ENCODE measurements around the gene PODN. TPM values are rescaled to one million over a fixed set of nuclear protein-coding genes. Genes with fewer than 3 reads are reported as not detected.

Gene PODN
- total RNA-seq, 4 donors from 2014 or later: 78.6 to 150 (median 113) TPM

GRCh38 chr1:53110370-53111072, 48.5 kb downstream of the PODN start:
- no peak for DNase-seq (ENCODE audit: extremely low spot score)
- Histone ChIP-seq H3K27me3 (peaks cover 0 to 7% (median 0%) of the 10 kb centered on the region in 4 donors), H3K9me3 (peaks cover 0 to 7% (median 3%) of the 10 kb centered on the region in 4 donors), H3K36me3 (no peaks in the 10 kb centered on the region), H3K4me1 (peaks cover 11 to 26% (median 20%) of the 10 kb centered on the region in 4 donors), H3K4me3 (no peak overlapping the region), H3K27ac (replicated peaks in 1 of 4) (no peak overlapping the region)
- 83% methylated on average over 18 of the region's 18 CpGs for WGBS
- intact Hi-C loops (cut with DNase I): no loop called here
- no peak for TF ChIP-seq POLR2AphosphoS5 (IDR thresholded peaks at IDR 0.05)
- TF ChIP-seq EP300 (IDR thresholded peaks at IDR 0.05): no peak
- no peak for TF ChIP-seq POLR2A (IDR thresholded peaks at IDR 0.05; ENCODE audit: low read depth)
- no peak for TF ChIP-seq CTCF (IDR thresholded peaks at IDR 0.05)

- Histone ChIP-seq H3K27ac (replicated peaks in 1 of 4) (no peak overlapping the region), H3K27me3 (peaks cover 0 to 7% (median 0%) of the 10 kb centered on the region in 4 donors), H3K4me1 (peaks cover 11 to 30% (median 20%) of the 10 kb centered on the region in 4 donors), H3K36me3 (no peaks in the 10 kb centered on the region), H3K9me3 (peaks cover 0 to 7% (median 3%) of the 10 kb centered on the region in 4 donors), H3K4me3 (no peak overlapping the region)
- intact Hi-C loops (cut with DNase I): no loop called here
- 68% methylated on average over 10 of the region's 10 CpGs for WGBS
- DNase-seq (ENCODE audit: extremely low spot score): no peak
- TF ChIP-seq CTCF (IDR thresholded peaks at IDR 0.05): no peak
- no peak for TF ChIP-seq POLR2A (IDR thresholded peaks at IDR 0.05; ENCODE audit: low read depth)
- no peak for TF ChIP-seq POLR2AphosphoS5 (IDR thresholded peaks at IDR 0.05)
These were observed 49.1 kb downstream of the PODN start for GRCh38 chr1:53111073-53111556.

- no peak for DNase-seq (ENCODE audit: extremely low spot score)
- Histone ChIP-seq H3K9me3 (peaks cover 0 to 7% (median 3%) of the 10 kb centered on the region in 4 donors), H3K4me1 (peaks cover 11 to 31% (median 20%) of the 10 kb centered on the region in 4 donors), H3K4me3 (no peak overlapping the region), H3K36me3 (no peaks in the 10 kb centered on the region), H3K27me3 (peaks cover 0 to 7% (median 0%) of the 10 kb centered on the region in 4 donors), H3K27ac (replicated peaks in 1 of 4) (no peak overlapping the region)
- WGBS: 76% methylated on average over 5 of the region's 5 CpGs
- intact Hi-C loops (cut with DNase I): no loop called here
- TF ChIP-seq POLR2AphosphoS5 (IDR thresholded peaks at IDR 0.05): no peak
- no peak for TF ChIP-seq EP300 (IDR thresholded peaks at IDR 0.05)
- no peak for TF ChIP-seq CTCF (IDR thresholded peaks at IDR 0.05)
- TF ChIP-seq POLR2A (IDR thresholded peaks at IDR 0.05; ENCODE audit: low read depth): no peak
These were observed 49.7 kb downstream of the PODN start for GRCh38 chr1:53111693-53112092.

- peaks cover 11 to 31% (median 20%) of the 10 kb centered on the region in 4 donors for H3K4me1 ChIP-seq
- intact Hi-C loops (cut with DNase I): no loop called here
- WGBS: 88% methylated on average over 2 of the region's 2 CpGs
- DNase-seq (ENCODE audit: extremely low spot score): no peak
- H3K27ac ChIP-seq (replicated peaks in 1 of 4): no peak overlapping the region
- no peaks in the 10 kb centered on the region for H3K36me3 ChIP-seq
- peaks cover 0 to 7% (median 3%) of the 10 kb centered on the region in 4 donors for H3K9me3 ChIP-seq
- no peak overlapping the region for H3K4me3 ChIP-seq
- TF ChIP-seq EP300 (IDR thresholded peaks at IDR 0.05): no peak
- no peak for TF ChIP-seq POLR2A (IDR thresholded peaks at IDR 0.05; ENCODE audit: low read depth)
- TF ChIP-seq POLR2AphosphoS5 (IDR thresholded peaks at IDR 0.05): no peak
- TF ChIP-seq CTCF (IDR thresholded peaks at IDR 0.05): no peak
- peaks cover 0 to 7% (median 0%) of the 10 kb centered on the region in 4 donors for H3K27me3 ChIP-seq
These were observed 50.3 kb downstream of the PODN start for GRCh38 chr1:53112271-53112774.

Measured in esophagus muscularis mucosa (tissue), 4 donors.